ENCODE measurements around the gene CRTC1.

GRCh38 chr19:18684642-18684993 is 1.1 kb downstream of the CRTC1 start:
- TF ChIP-seq POLR2A (IDR thresholded peaks at IDR 0.05) (no peak), CTCF (IDR thresholded peaks at IDR 0.05) (no peak)

All from body of pancreas (tissue), 4 donors.